Aorta (tissue), 5 donors: ENCODE data around the gene ABCC6. TPM values are rescaled to one million over a fixed set of nuclear protein-coding genes. Genes with fewer than 3 reads are reported as not detected.

Experiments used
- ATAC-seq: fragments of 200-7000 bp; cut with Tn5 transposase; one replicate; pipeline ENCODE4 v1.9.1; 2022; ENCODE audit warnings: moderate library complexity; ENCODE audit not compliant: low FRiP score
- DNase-seq, 2 donors: peaks; one replicate each; pipeline ENCODE4 v3.0.0-alpha.2; 2020
- H3K27ac ChIP-seq, 2 donors: one replicate each; pipeline ENCODE4 v1.5.1; 2013; ENCODE audit warnings: low read length in 2 of 2, mild to moderate bottlenecking in 2 of 2, moderate library complexity in 2 of 2, control low read depth in 1 of 2, inconsistent platforms in 1 of 2, low read depth in 1 of 2
- H3K27me3 ChIP-seq, 2 donors: one replicate each; pipeline ENCODE4 v1.6.1; 2013; ENCODE audit warnings: control low read depth in 1 of 2, low read length in 1 of 2, mild to moderate bottlenecking in 1 of 2, moderate library complexity in 1 of 2; ENCODE audit not compliant: insufficient read depth in 2 of 2, control insufficient read depth in 1 of 2
- H3K36me3 ChIP-seq, 2 donors: one replicate each; pipeline ENCODE4 v1.6.1; 2013; ENCODE audit warnings: control low read depth in 1 of 2, low read length in 1 of 2, mild to moderate bottlenecking in 1 of 2; ENCODE audit not compliant: insufficient read depth in 2 of 2, control insufficient read depth in 1 of 2
- H3K4me1 ChIP-seq, 2 donors: one replicate each; pipeline ENCODE4 v1.6.1; 2013; ENCODE audit warnings: low read length in 2 of 2, control low read depth in 1 of 2, mild to moderate bottlenecking in 1 of 2, moderate library complexity in 1 of 2; ENCODE audit not compliant: insufficient read depth in 2 of 2, control insufficient read depth in 1 of 2
- H3K4me3 ChIP-seq, 2 donors: one replicate each; pipeline ENCODE4 v1.5.1; 2013; ENCODE audit warnings: low read length in 2 of 2, control low read depth in 1 of 2, mild to moderate bottlenecking in 1 of 2
- H3K9me3 ChIP-seq: one replicate; pipeline ENCODE4 v1.6.1; 2013; ENCODE audit warnings: mild to moderate bottlenecking, low read length; ENCODE audit not compliant: control insufficient read depth
- WGBS, 2 donors: extraction: QIAGEN DNeasy Blood & Tissue Kit; methylation state at CpG; one replicate each; pipeline ENCODE4 v1.1.7; 2013; 5-methylcytosine and 5-hydroxymethylcytosine counted together
- intact Hi-C, 2 donors: fragments of 100-400 bp; cut with DNase I; formaldehyde crosslinking; loops; one replicate each; pipeline versions ENCODE4 v1.14.2 to v1.15.0; 2022
- polyA plus RNA-seq, 2 donors: library from polyadenylated mRNA; stranded (reverse); fragments of 200-250 nt; gene quantifications; one replicate each; pipeline ENCODE4 v1.2.3, GENCODE V29; 2013
- total RNA-seq, 2 donors: library from RNA; stranded (reverse); fragmentation: NEBNext Ultra II Directional; extraction: Animal tissue kit (Norgen Biotek cat#: 25700); gene quantifications; one replicate each; pipeline ENCODE4 v1.2.1, GENCODE V29; 2021
- donor health status: healthy with polysubstance abuse.
- donor health status: Bipolar disorder and iron deficiency.
- donor health status: DM: no; HTN: no; CAD: no.
- donor health status: DM: no; HTN: no; CAD: no.
- donor health status: DM: yes; HTN: yes; CAD: no.

ABCC6 gene
- total and polyA plus RNA-seq, 4 donors: 0.20 to 4.6 (median 2.4) TPM

GRCh38 chr16:16143038-16143763, 80.1 kb downstream of the ABCC6 start:
- H3K27me3 ChIP-seq: no peaks in the 10 kb centered on the region
- H3K4me3 ChIP-seq: no peak overlapping the region
- ATAC-seq (no peak), DNase-seq (no peak)
- 86 to 90% methylated on average over 15 of the region's 15 CpGs for WGBS, 2 donors
- H3K4me1 ChIP-seq: no peaks in the 10 kb centered on the region
- intact Hi-C loops: no loop called here
- no peaks in the 10 kb centered on the region for H3K9me3 ChIP-seq
- no peak overlapping the region for H3K27ac ChIP-seq
- H3K36me3 ChIP-seq: peaks cover 0 to 7% of the 10 kb centered on the region in 2 donors

- peaks cover 0 to 14% of the 10 kb centered on the region in 2 donors for H3K36me3 ChIP-seq
- no peak overlapping the region for H3K27ac ChIP-seq
- WGBS, 2 donors: 62 to 70% methylated on average over 7 of the region's 7 CpGs
Observed at GRCh38 chr16:16141784-16142396, 81.4 kb downstream of the ABCC6 start.

GRCh38 chr16:16141141-16141540, 82.2 kb downstream of the ABCC6 start:
- ATAC-seq (no peak), DNase-seq (peak in 1 of 2 donors; percentile 61)
- Histone ChIP-seq H3K4me1 (no peaks in the 10 kb centered on the region), H3K27me3 (no peaks in the 10 kb centered on the region), H3K27ac (no peak overlapping the region), H3K9me3 (no peaks in the 10 kb centered on the region), H3K4me3 (no peak overlapping the region), H3K36me3 (peaks cover 0 to 19% of the 10 kb centered on the region in 2 donors)
- intact Hi-C loops: no loop called here
- 89 to 94% methylated on average over 11 of the region's 11 CpGs for WGBS, 2 donors

More at GRCh38 chr16:16141784-16142396, 81.4 kb downstream of the ABCC6 start:
- no peak overlapping the region for H3K4me3 ChIP-seq
- ATAC-seq: no peak
- no peaks in the 10 kb centered on the region for H3K27me3 ChIP-seq
- no peaks in the 10 kb centered on the region for H3K4me1 ChIP-seq
- DNase-seq: no peak
- intact Hi-C loops: no loop called here
- no peaks in the 10 kb centered on the region for H3K9me3 ChIP-seq

- Histone ChIP-seq H3K27me3 (no peaks in the 10 kb centered on the region), H3K27ac (no peak overlapping the region), H3K9me3 (no peaks in the 10 kb centered on the region), H3K4me3 (no peak overlapping the region), H3K4me1 (no peaks in the 10 kb centered on the region), H3K36me3 (peaks cover 0 to 19% of the 10 kb centered on the region in 2 donors)
- ATAC-seq (no peak), DNase-seq (peak in 1 of 2 donors; percentile 11)
- 52 to 56% methylated on average over 4 of the region's 4 CpGs for WGBS, 2 donors
- intact Hi-C loops: no loop called here
Observed at GRCh38 chr16:16140537-16140936, 82.8 kb downstream of the ABCC6 start.

- intact Hi-C loops: loop anchor here in 1 of 2 donors (10.0 kb wide), 2 partner anchors 95 to 395 kb away; no protein-coding TSS in a partner anchor
- H3K27me3 ChIP-seq: no peaks in the 10 kb centered on the region
- peak in 1 of 2 donors; percentile 4 for DNase-seq
- no peak overlapping the region for H3K4me3 ChIP-seq
- H3K4me1 ChIP-seq: no peaks in the 10 kb centered on the region
- no peak overlapping the region for H3K27ac ChIP-seq
- no peak for ATAC-seq
- no peaks in the 10 kb centered on the region for H3K9me3 ChIP-seq
- H3K36me3 ChIP-seq: peaks cover 0 to 19% of the 10 kb centered on the region in 2 donors
- 84 to 89% methylated on average over 7 of the region's 7 CpGs for WGBS, 2 donors
Observed at GRCh38 chr16:16139806-16140205, 83.5 kb downstream of the ABCC6 start.

GRCh38 chr16:16139061-16139460, 84.2 kb downstream of the ABCC6 start:
- Histone ChIP-seq H3K9me3 (no peaks in the 10 kb centered on the region), H3K27me3 (no peaks in the 10 kb centered on the region), H3K4me1 (no peaks in the 10 kb centered on the region), H3K4me3 (no peak overlapping the region), H3K27ac (no peak overlapping the region), H3K36me3 (peaks cover 0 to 21% of the 10 kb centered on the region in 2 donors)
- 95 to 97% methylated on average over 10 of the region's 10 CpGs for WGBS, 2 donors
- intact Hi-C loops: loop anchor here in 1 of 2 donors (10.0 kb wide), 2 partner anchors 94 to 394 kb away; no protein-coding TSS in a partner anchor
- ATAC-seq (no peak), DNase-seq (peak in 1 of 2 donors; percentile 24)

- Histone ChIP-seq H3K4me3 (no peak overlapping the region), H3K27ac (no peak overlapping the region), H3K36me3 (peaks cover 0 to 21% of the 10 kb centered on the region in 2 donors), H3K9me3 (no peaks in the 10 kb centered on the region), H3K27me3 (no peaks in the 10 kb centered on the region), H3K4me1 (no peaks in the 10 kb centered on the region)
- DNase-seq (peak in 1 of 2 donors; percentile 75), ATAC-seq (no peak)
- WGBS, 2 donors: 96 to 97% methylated on average over 15 of the region's 15 CpGs
- intact Hi-C loops: loop anchor here in 1 of 2 donors (10.0 kb wide), 2 partner anchors 93 to 393 kb away; no protein-coding TSS in a partner anchor
Observed at GRCh38 chr16:16138034-16138635, 85.2 kb downstream of the ABCC6 start.

GRCh38 chr16:16137110-16137509, 86.2 kb downstream of the ABCC6 start:
- Histone ChIP-seq H3K4me1 (no peaks in the 10 kb centered on the region), H3K36me3 (peaks cover 4 to 21% of the 10 kb centered on the region in 2 donors), H3K9me3 (no peaks in the 10 kb centered on the region), H3K4me3 (no peak overlapping the region), H3K27ac (no peak overlapping the region), H3K27me3 (no peaks in the 10 kb centered on the region)
- WGBS, 2 donors: 52 to 59% methylated on average over 8 of the region's 8 CpGs
- peak in 1 of 2 donors; percentile 35 for DNase-seq
- ATAC-seq: no peak
- intact Hi-C loops: loop anchor here in 1 of 2 donors (10.0 kb wide), 2 partner anchors 92 to 392 kb away; no protein-coding TSS in a partner anchor
